GM12865 (cell line): Measurements from ENCODE around the gene HOXA9.

ENCODE experiments used
- DNase-seq: peaks from one replicate; pipeline ENCODE4 v3.0.0; 2010; ENCODE audit warnings: low read depth
- H3K4me3 ChIP-seq: 2 replicates; pipeline ENCODE4 v1.5.1; 2011; ENCODE audit warnings: mild to moderate bottlenecking, low read depth, low read length, control low read depth
- CTCF ChIP-seq: IDR thresholded peaks from 2 replicates; pipeline ENCODE4 v1.5.1; 2011; ENCODE audit warnings: low read length, control low read depth, low read depth, inconsistent platforms; ENCODE audit not compliant: insufficient read depth; ENCODE audit errors: missing control alignments

The HOXA9 gene

GRCh38 chr7:27151341-27151930 lies 13.9 kb downstream of the HOXA9 start:
- DNase-seq: no peak
- TF ChIP-seq CTCF: no peak
- peak overlapping the region; percentile 28 for H3K4me3 ChIP-seq

GRCh38 chr7:27150568-27151340 lies 14.6 kb downstream of the HOXA9 start:
- peak; percentile 84 for TF ChIP-seq CTCF
- peak overlapping the region; percentile 28 for H3K4me3 ChIP-seq
- peak; percentile 73 for DNase-seq

GRCh38 chr7:27149842-27150567 lies 15.3 kb downstream of the HOXA9 start:
- DNase-seq: no peak
- TF ChIP-seq CTCF: no peak
- no peak overlapping the region; the same call in 1 of the 2 replicates for H3K4me3 ChIP-seq

GRCh38 chr7:27148756-27149641 lies 16.3 kb downstream of the HOXA9 start:
- TF ChIP-seq CTCF: no peak
- no peak overlapping the region for H3K4me3 ChIP-seq
- no peak for DNase-seq

- DNase-seq: no peak
- no peak overlapping the region for H3K4me3 ChIP-seq
- no peak for TF ChIP-seq CTCF
Observed at GRCh38 chr7:27148031-27148755, 17.1 kb downstream of the HOXA9 start.
